Measurements from ENCODE around the gene CYSLTR2.

The CYSLTR2 gene

GRCh38 chr13:48708764-48709163 is 55.0 kb downstream of the CYSLTR2 start:
- no peak for DNase-seq (ENCODE audit: low read depth)
- no peak overlapping the region for H3K4me3 ChIP-seq (ENCODE audit: low read depth, low read length)
- TF ChIP-seq, protein P1, sequence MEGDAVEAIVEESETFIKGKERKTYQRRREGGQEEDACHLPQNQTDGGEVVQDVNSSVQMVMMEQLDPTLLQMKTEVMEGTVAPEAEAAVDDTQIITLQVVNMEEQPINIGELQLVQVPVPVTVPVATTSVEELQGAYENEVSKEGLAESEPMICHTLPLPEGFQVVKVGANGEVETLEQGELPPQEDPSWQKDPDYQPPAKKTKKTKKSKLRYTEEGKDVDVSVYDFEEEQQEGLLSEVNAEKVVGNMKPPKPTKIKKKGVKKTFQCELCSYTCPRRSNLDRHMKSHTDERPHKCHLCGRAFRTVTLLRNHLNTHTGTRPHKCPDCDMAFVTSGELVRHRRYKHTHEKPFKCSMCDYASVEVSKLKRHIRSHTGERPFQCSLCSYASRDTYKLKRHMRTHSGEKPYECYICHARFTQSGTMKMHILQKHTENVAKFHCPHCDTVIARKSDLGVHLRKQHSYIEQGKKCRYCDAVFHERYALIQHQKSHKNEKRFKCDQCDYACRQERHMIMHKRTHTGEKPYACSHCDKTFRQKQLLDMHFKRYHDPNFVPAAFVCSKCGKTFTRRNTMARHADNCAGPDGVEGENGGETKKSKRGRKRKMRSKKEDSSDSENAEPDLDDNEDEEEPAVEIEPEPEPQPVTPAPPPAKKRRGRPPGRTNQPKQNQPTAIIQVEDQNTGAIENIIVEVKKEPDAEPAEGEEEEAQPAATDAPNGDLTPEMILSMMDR (IDR thresholded peaks at IDR 0.05; ENCODE audit: control insufficient read depth, extremely low read depth, insufficient read depth), result no peak

DNA sequence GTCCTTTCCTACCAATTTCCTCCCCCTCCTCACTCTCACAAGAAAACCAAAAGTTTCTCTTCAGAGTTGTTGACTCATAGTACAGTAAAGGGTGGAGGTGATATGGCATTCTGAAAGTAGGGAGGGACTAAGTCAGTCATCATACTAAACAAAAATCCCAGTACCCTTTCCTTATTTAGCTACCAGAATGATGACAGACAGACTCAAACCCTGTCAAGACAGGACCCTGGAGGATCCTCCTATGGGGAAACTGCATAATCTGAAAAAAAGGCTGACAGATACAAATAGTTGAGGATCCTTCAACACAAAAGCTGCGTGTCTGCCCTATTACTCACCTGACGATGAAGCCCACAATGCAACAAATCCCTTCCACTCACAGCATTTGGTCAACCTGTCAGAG is 55.5 kb downstream of the CYSLTR2 start:
- TF ChIP-seq, protein P1 (IDR thresholded peaks at IDR 0.05; ENCODE audit: control insufficient read depth, extremely low read depth, insufficient read depth), result no peak
- DNase-seq (ENCODE audit: low read depth), result no peak
- no peak overlapping the region for H3K4me3 ChIP-seq (ENCODE audit: low read depth, low read length)

- TF ChIP-seq, protein P1 (IDR thresholded peaks at IDR 0.05; ENCODE audit: control insufficient read depth, extremely low read depth, insufficient read depth), result no peak
- no peak overlapping the region for H3K4me3 ChIP-seq (ENCODE audit: low read depth, low read length)
- no peak for DNase-seq (ENCODE audit: low read depth)
These were observed 56.4 kb downstream of the CYSLTR2 start for GRCh38 chr13:48710160-48710559.

DNA sequence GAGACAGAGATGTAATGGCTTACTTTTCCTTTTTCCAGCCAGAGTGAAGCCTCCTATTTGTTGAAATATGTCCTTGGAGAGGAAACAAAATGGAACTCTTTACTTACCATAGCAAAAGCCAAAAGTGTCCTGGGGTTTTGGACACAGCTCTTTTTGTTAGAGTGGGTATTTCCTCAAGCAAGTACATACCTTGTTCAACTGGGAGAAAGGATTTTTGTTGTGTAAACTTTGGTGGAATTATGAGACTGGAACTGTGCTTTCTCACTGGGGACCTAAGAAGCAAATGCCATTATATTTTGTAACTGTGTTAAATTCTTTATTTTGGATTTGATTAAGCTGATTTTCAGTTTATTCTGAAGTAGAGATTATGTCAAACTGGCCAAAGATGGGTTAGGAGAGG is 58.4 kb downstream of the CYSLTR2 start:
- DNase-seq (ENCODE audit: low read depth), result no peak
- no peak overlapping the region for H3K4me3 ChIP-seq (ENCODE audit: low read depth, low read length)
- TF ChIP-seq, protein P1 (IDR thresholded peaks at IDR 0.05; ENCODE audit: control insufficient read depth, extremely low read depth, insufficient read depth), result no peak

GRCh38 chr13:48715977-48716376 is 62.2 kb downstream of the CYSLTR2 start:
- no peak for DNase-seq (ENCODE audit: low read depth)
- TF ChIP-seq, protein P1 (IDR thresholded peaks at IDR 0.05; ENCODE audit: control insufficient read depth, extremely low read depth, insufficient read depth), result no peak
- H3K4me3 ChIP-seq (ENCODE audit: low read depth, low read length), result no peak overlapping the region

- no peak for DNase-seq (ENCODE audit: low read depth)
- H3K4me3 ChIP-seq (ENCODE audit: low read depth, low read length), result no peak overlapping the region
- TF ChIP-seq, protein P1 (IDR thresholded peaks at IDR 0.05; ENCODE audit: control insufficient read depth, extremely low read depth, insufficient read depth), result no peak
These were observed 66.9 kb downstream of the CYSLTR2 start for GRCh38 chr13:48720621-48721020.

DNA sequence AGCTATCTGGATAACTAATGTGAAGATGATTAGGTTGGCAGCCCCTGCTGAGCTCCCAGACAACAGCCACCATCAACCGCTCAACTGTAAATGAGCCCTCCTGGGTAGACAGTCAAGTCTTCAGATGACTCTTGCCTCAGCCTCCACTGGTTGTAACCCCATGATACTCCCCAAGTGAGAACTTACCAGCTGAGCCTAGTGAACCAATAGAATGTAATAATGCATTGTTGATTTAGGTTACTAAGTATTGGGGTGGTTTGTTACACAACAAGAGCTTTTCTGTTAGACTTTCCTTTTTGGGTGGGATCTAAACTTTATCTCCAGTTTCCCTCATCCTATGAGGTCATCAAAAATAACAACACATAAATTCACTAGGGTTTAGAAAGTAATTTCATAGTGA is 69.4 kb downstream of the CYSLTR2 start:
- TF ChIP-seq, protein P1 (IDR thresholded peaks at IDR 0.05; ENCODE audit: control insufficient read depth, extremely low read depth, insufficient read depth), result no peak
- DNase-seq (ENCODE audit: low read depth), result no peak
- no peak overlapping the region for H3K4me3 ChIP-seq (ENCODE audit: low read depth, low read length)
